H9 (cell line): ENCODE results near the gene PAQR4. TPM values are rescaled to one million over a fixed set of nuclear protein-coding genes. Genes with fewer than 3 reads are reported as not detected.

Source experiments
- DNase-seq: peaks from one replicate; pipeline ENCODE4 v3.0.0-alpha.2; 2017
- H2AFZ ChIP-seq: one replicate; pipeline ENCODE4 v1.6.1; 2013; ENCODE audit warnings: mild to moderate bottlenecking, low read length, control low read depth, moderate library complexity
- H2AK5ac ChIP-seq: 2 replicates; pipeline ENCODE4 v1.6.1; 2013; ENCODE audit warnings: low read length, control low read depth, mixed read lengths; ENCODE audit not compliant: insufficient read length
- H2BK120ac ChIP-seq: one replicate; pipeline ENCODE4 v1.6.1; 2013; ENCODE audit warnings: low read depth, mild to moderate bottlenecking, low read length, control low read depth, inconsistent platforms; ENCODE audit not compliant: poor library complexity, severe bottlenecking
- H2BK12ac ChIP-seq: 2 replicates; pipeline ENCODE4 v1.6.1; 2013; ENCODE audit warnings: low read length, control low read depth, mixed read lengths, low read depth; ENCODE audit not compliant: insufficient read length
- H2BK15ac ChIP-seq: 2 replicates; pipeline ENCODE4 v1.6.1; 2013; ENCODE audit warnings: low read depth, low read length, control low read depth
- H2BK20ac ChIP-seq: one replicate; pipeline ENCODE4 v1.6.1; 2013; ENCODE audit warnings: low read depth, mild to moderate bottlenecking, low read length, control low read depth, inconsistent platforms; ENCODE audit not compliant: poor library complexity, severe bottlenecking
- H2BK5ac ChIP-seq: 2 replicates; pipeline ENCODE4 v1.6.1; 2013; ENCODE audit warnings: low read length, control low read depth, mixed read lengths; ENCODE audit not compliant: insufficient read length
- H3K14ac ChIP-seq: 2 replicates; pipeline ENCODE4 v1.6.1; 2013; ENCODE audit warnings: low read length, control low read depth; ENCODE audit not compliant: insufficient read depth
- H3K18ac ChIP-seq: 2 replicates; pipeline ENCODE4 v1.6.1; 2013; ENCODE audit warnings: low read depth, mild to moderate bottlenecking, mixed read lengths, low read length, control low read depth; ENCODE audit not compliant: insufficient read length
- H3K23ac ChIP-seq: 2 replicates; pipeline ENCODE4 v1.6.1; 2013; ENCODE audit warnings: low read length, control low read depth, mixed read lengths, low read depth; ENCODE audit not compliant: insufficient read length
- H3K23me2 ChIP-seq: 2 replicates; pipeline ENCODE4 v1.6.1; 2013; ENCODE audit warnings: low read depth, mild to moderate bottlenecking, mixed read lengths, low read length, control low read depth; ENCODE audit not compliant: insufficient read length, poor library complexity, severe bottlenecking
- H3K27ac ChIP-seq: 2 replicates; pipeline ENCODE4 v1.5.1; 2013; ENCODE audit warnings: low read length, control low read depth, mixed read lengths, low read depth; ENCODE audit not compliant: insufficient read length
- H3K27me3 ChIP-seq: 2 replicates; pipeline ENCODE4 v1.6.1; 2013; ENCODE audit warnings: low read length, control low read depth, inconsistent platforms; ENCODE audit not compliant: insufficient read depth
- H3K4ac ChIP-seq: 2 replicates; pipeline ENCODE4 v1.6.1; 2013; ENCODE audit warnings: low read depth, mild to moderate bottlenecking, control low read depth, inconsistent platforms, low read length, moderate library complexity
- H3K4me1 ChIP-seq: 2 replicates; pipeline ENCODE4 v1.6.1; 2013; ENCODE audit warnings: low read length, control low read depth, inconsistent platforms; ENCODE audit not compliant: insufficient read depth
- H3K4me2 ChIP-seq: 2 replicates; pipeline ENCODE4 v1.6.1; 2013; ENCODE audit warnings: low read length, control low read depth, mixed read lengths; ENCODE audit not compliant: insufficient read length, insufficient read depth
- H3K56ac ChIP-seq: 2 replicates; pipeline ENCODE4 v1.6.1; 2013; ENCODE audit warnings: low read depth, mild to moderate bottlenecking, mixed read lengths, low read length, control low read depth; ENCODE audit not compliant: insufficient read length
- H3K79me1 ChIP-seq: 2 replicates; pipeline ENCODE4 v1.6.1; 2013; ENCODE audit warnings: low read depth, mild to moderate bottlenecking, moderate library complexity, low read length, control low read depth, inconsistent platforms; ENCODE audit not compliant: insufficient read depth, poor library complexity, severe bottlenecking
- H3K79me2 ChIP-seq: 2 replicates; pipeline ENCODE4 v1.6.1; 2013; ENCODE audit warnings: low read length, control low read depth, inconsistent platforms; ENCODE audit not compliant: insufficient read depth
- H3K9ac ChIP-seq: 2 replicates; pipeline ENCODE4 v1.6.1; 2013; ENCODE audit warnings: low read length, control low read depth, mixed read lengths; ENCODE audit not compliant: insufficient read length; ENCODE audit errors: extremely low read depth
- H3K9me3 ChIP-seq: one replicate; pipeline ENCODE4 v1.6.1; 2013; ENCODE audit warnings: low read depth, low read length, inconsistent platforms; ENCODE audit not compliant: control insufficient read depth
- H3T11ph ChIP-seq: one replicate; pipeline ENCODE4 v1.6.1; 2013; ENCODE audit warnings: mild to moderate bottlenecking, low read length, control low read depth, inconsistent platforms
- H4K20me1 ChIP-seq: one replicate; pipeline ENCODE4 v1.6.1; 2013; ENCODE audit not compliant: control insufficient read depth, insufficient read length, insufficient read depth
- H4K5ac ChIP-seq: 2 replicates; pipeline ENCODE4 v1.6.1; 2013; ENCODE audit warnings: low read depth, mild to moderate bottlenecking, mixed read lengths, low read length, control low read depth; ENCODE audit not compliant: insufficient read length
- H4K8ac ChIP-seq: replicated peaks from 2 replicates; pipeline ENCODE4 v1.6.1; 2013; ENCODE audit warnings: low read length, control low read depth, mixed read lengths, low read depth; ENCODE audit not compliant: insufficient read length
- H4K91ac ChIP-seq: 2 replicates; pipeline ENCODE4 v1.6.1; 2013; ENCODE audit warnings: low read depth, mild to moderate bottlenecking, moderate library complexity, mixed read lengths, low read length, control low read depth; ENCODE audit not compliant: insufficient read length
- H3K27ac Mint-ChIP-seq, 3 experiments: 2 replicates in 2 of 3; 3 replicates in 1 of 3; pipeline ENCODE4 v1.8.0; 2020 to 2021; ENCODE audit warnings: mixed read lengths in 3 of 3, mild to moderate bottlenecking in 1 of 3, moderate library complexity in 1 of 3
- H3K27me3 Mint-ChIP-seq: 2 replicates; pipeline ENCODE4 v1.8.0; 2021; ENCODE audit warnings: low read depth, mild to moderate bottlenecking, moderate library complexity, mixed read lengths
- H3K36me3 Mint-ChIP-seq, 3 experiments: 2 replicates in 2 of 3; 3 replicates in 1 of 3; pipeline ENCODE4 v1.8.0; 2020 to 2021; ENCODE audit warnings: low read depth in 3 of 3, mixed read lengths in 3 of 3; ENCODE audit not compliant: insufficient read depth in 1 of 3
- H3K4me1 Mint-ChIP-seq, 2 experiments: 2 replicates each; pipeline ENCODE4 v1.8.0; 2020; ENCODE audit warnings: mixed read lengths in 2 of 2
- H3K4me3 Mint-ChIP-seq, 2 experiments: 2 replicates in 1 of 2; 3 replicates in 1 of 2; pipeline ENCODE4 v1.8.0; 2020 to 2021; ENCODE audit warnings: mild to moderate bottlenecking in 2 of 2, mixed read lengths in 2 of 2, moderate library complexity in 1 of 2
- H3K9me3 Mint-ChIP-seq, 2 experiments: 2 replicates in 1 of 2; 3 replicates in 1 of 2; pipeline ENCODE4 v1.8.0; 2020; ENCODE audit warnings: mild to moderate bottlenecking in 2 of 2, mixed read lengths in 2 of 2, moderate library complexity in 1 of 2
- CTCF ChIP-seq: fragments of 200-600 bp; sonication (generic); conservative IDR thresholded peaks from 3 replicates; pipeline ENCODE4 v1.8.0; 2021; ENCODE audit warnings: antibody characterized with exemption, mild to moderate bottlenecking
- WGBS: extraction: QIAGEN DNeasy Blood & Tissue Kit; methylation state at CpG from one replicate; pipeline ENCODE4 v1.1.7; 2013; ENCODE audit warnings: missing lambda C conversion rate, low lambda C conversion rate, mixed read lengths; ENCODE audit not compliant: insufficient read length; ENCODE audit errors: extremely low coverage; 5-methylcytosine and 5-hydroxymethylcytosine counted together
- total RNA-seq: library from RNA; stranded (reverse); gene quantifications from 2 replicates; pipeline ENCODE4 v1.2.1, GENCODE V29; 2021

Gene PAQR4
- total RNA-seq, 1 experiment from 2014 or later: 32.1 TPM

DNA sequence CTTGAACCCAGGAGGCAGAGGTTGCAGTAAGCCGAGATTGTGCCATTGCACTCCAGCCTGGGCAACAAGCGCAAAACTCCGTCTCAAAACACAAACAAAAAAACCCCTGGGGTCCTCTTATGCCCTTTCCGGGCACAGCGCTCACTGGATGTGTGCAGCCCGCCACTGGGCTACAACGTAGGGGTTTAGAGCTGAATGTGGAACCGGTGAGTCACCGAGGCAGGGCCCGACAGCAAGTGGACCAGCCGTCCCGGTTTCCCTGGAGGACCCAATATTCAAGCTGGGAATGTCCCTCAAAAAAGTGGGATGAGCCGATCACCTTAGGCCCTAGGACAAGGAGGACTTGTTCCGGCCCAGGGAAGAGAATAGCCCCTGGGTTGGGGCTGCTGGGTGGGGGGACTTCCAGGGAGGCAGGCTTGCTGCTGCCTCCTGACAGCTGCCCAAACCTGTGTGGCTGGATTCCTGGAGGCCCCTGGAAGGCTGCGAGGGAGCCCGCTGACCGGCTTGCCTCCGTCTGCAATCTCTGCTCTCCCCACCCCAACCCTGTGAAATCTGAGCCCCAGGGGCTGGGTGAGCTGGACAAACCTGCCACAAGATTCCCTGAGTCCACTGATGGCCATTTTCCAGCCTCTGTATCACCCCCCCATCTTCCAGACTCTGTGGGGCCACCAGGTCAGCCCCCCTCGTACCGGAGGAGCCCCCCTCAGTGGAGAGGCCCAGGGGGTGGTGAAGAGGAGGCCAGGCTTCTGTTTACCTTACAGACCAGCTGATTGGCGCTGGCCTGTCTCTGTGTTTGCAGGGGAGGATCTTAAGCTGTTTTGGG, 40.6 kb downstream of the PAQR4 start:
- peak overlapping the region; percentile 18 for H3K27ac ChIP-seq
- H3K27me3 Mint-ChIP-seq: peaks cover 6% of the 10 kb centered on the region
- peak overlapping the region; percentile 99 to 100 (median 100) for H3K27ac Mint-ChIP-seq

More for the DNA sequence above, 40.6 kb downstream of the PAQR4 start:
- Histone ChIP-seq H3K18ac (peak overlapping the region; percentile 89), H4K91ac (no peak overlapping the region), H3K4me1 (peaks cover 11% of the 10 kb centered on the region; the same call in 1 of the 2 replicates), H2BK120ac (no peak overlapping the region), H3K23me2 (peaks cover 19% of the 10 kb centered on the region), H3K56ac (no peak overlapping the region), H2AFZ (no peak overlapping the region), H2AK5ac (no peak overlapping the region), H3K79me1 (no peaks in the 10 kb centered on the region), H2BK12ac (no peak overlapping the region), H3T11ph (no peak overlapping the region), H3K14ac (peak overlapping the region; percentile 63; the same call in 1 of the 2 replicates), H2BK20ac (no peak overlapping the region), H3K27me3 (no peaks in the 10 kb centered on the region), H3K9ac (no peak overlapping the region), H4K5ac (no peak overlapping the region), H2BK15ac (no peak overlapping the region), H3K9me3 (no peaks in the 10 kb centered on the region), H3K4me2 (peak overlapping the region; percentile 2), H4K20me1 (no peaks in the 10 kb centered on the region), H2BK5ac (no peak overlapping the region), H3K79me2 (no peaks in the 10 kb centered on the region), H3K23ac (no peak overlapping the region), H4K8ac (no peak overlapping the region), H3K4ac (no peak overlapping the region)
- no peak for TF ChIP-seq CTCF
- H3K4me3 Mint-ChIP-seq: peak overlapping the region; percentile 66 to 79
- H3K36me3 Mint-ChIP-seq: peaks cover 5 to 14% (median 10%) of the 10 kb centered on the region in 3 experiments; a peak in 6 of 7 replicates
- H3K4me1 Mint-ChIP-seq: peaks cover 59 to 85% of the 10 kb centered on the region in 2 experiments
- no CpG with 5 or more reads among the region's 21 CpGs for WGBS
- DNase-seq: peak; percentile 97
- H3K9me3 Mint-ChIP-seq: no peaks in the 10 kb centered on the region
